Psoas muscle (tissue), 8 donors: ENCODE results near the gene DTNB. TPM values are rescaled to one million over a fixed set of nuclear protein-coding genes. Genes with fewer than 3 reads are reported as not detected.

ENCODE experiments used
- ATAC-seq, 4 donors: fragments of 200-7000 bp; cut with Tn5 transposase; one replicate each; pipeline ENCODE4 v1.9.1; 2020; ENCODE audit warnings: moderate library complexity in 3 of 4, mild to moderate bottlenecking in 2 of 4
- DNase-seq, 2 donors: peaks; one replicate each; pipeline ENCODE4 v3.0.0-alpha.2; 2020
- H3K27ac ChIP-seq: fragments of 200-600 bp; one replicate; pipeline ENCODE4 v1.8.0; 2022
- H3K27me3 ChIP-seq, 3 donors: fragments of 200-600 bp in 1 of 3; one replicate each; pipeline versions ENCODE4 v1.6.1 to v1.8.0; 2013 to 2022; ENCODE audit warnings: low read length in 2 of 3, mild to moderate bottlenecking in 2 of 3, moderate library complexity in 1 of 3; ENCODE audit not compliant: insufficient read depth in 3 of 3
- H3K36me3 ChIP-seq, 2 donors: fragments of 200-600 bp in 1 of 2; one replicate each; pipeline versions ENCODE4 v1.6.1 to v1.8.0; 2013 to 2022; ENCODE audit warnings: low read depth in 1 of 2, mild to moderate bottlenecking in 1 of 2, moderate library complexity in 1 of 2; ENCODE audit not compliant: insufficient read depth in 1 of 2
- H3K4me1 ChIP-seq: fragments of 200-600 bp; one replicate; pipeline ENCODE4 v1.8.0; 2022
- H3K4me3 ChIP-seq: fragments of 200-600 bp; one replicate; pipeline ENCODE4 v1.8.0; 2022; ENCODE audit warnings: mild to moderate bottlenecking
- H3K9me3 ChIP-seq: fragments of 200-600 bp; one replicate; pipeline ENCODE4 v1.8.0; 2022
- CTCF ChIP-seq: fragments of 200-600 bp; IDR thresholded peaks from one replicate; pipeline ENCODE4 v1.8.0; 2022; ENCODE audit warnings: antibody characterized with exemption
- WGBS, 3 donors: extraction: QIAGEN DNeasy Blood & Tissue Kit; methylation state at CpG; one replicate each; pipeline versions ENCODE4 v1.1.6 to v1.1.7; 2013; 5-methylcytosine and 5-hydroxymethylcytosine counted together
- intact Hi-C, 2 donors: fragments of 100-400 bp; cut with DNase I; formaldehyde crosslinking; loops; one replicate each; pipeline versions ENCODE4 v1.11.0 to v1.14.2; 2022
- polyA plus RNA-seq, 3 donors: library from polyadenylated mRNA; stranded (reverse); fragments of 200-250 nt; gene quantifications; one replicate each; pipeline ENCODE4 v1.2.3, GENCODE V29; 2013
- total RNA-seq, 4 donors: library from RNA; stranded (reverse); fragmentation: NEBNext Ultra II Directional in 2 of 4; extraction: Animal tissue kit (Norgen Biotek cat#: 25700) in 2 of 4; gene quantifications; one replicate each; pipeline versions ENCODE4 v1.2.1 to v1.2.4, GENCODE V29; 2021 to 2023
- donor health status: healthy with polysubstance abuse.
- donor health status: DM: no; HTN: no; CAD: no; lungs with moderate emphysema.
- donor health status: Bipolar disorder and iron deficiency.
- donor health status: healthy.
- donor health status: DM: yes; HTN: yes; CAD: no.
- donor health status: DM: no; HTN: no; CAD: no.
- donor health status: DM: no; HTN: no; CAD: no.
- donor health status: DM: yes; HTN: yes; CAD: no.

Gene DTNB
- total and polyA plus RNA-seq, 7 donors, result 2.3 to 6.3 (median 4.2) TPM

GRCh38 chr2:25698752-25699151 is 25.4 kb upstream of the DTNB start:
- DNase-seq, result no peak
- ATAC-seq, result no peak
- H3K36me3 ChIP-seq, result no peaks in the 10 kb centered on the region
- intact Hi-C loops, result loop anchor here in 1 of 2 donors (10.0 kb wide), 1 partner anchor 94 kb away; no protein-coding TSS in a partner anchor
- H3K4me1 ChIP-seq, result no peaks in the 10 kb centered on the region
- H3K4me3 ChIP-seq, result no peak overlapping the region
- TF ChIP-seq CTCF, result no peak
- H3K27me3 ChIP-seq, result peaks cover 0 to 13% (median 0%) of the 10 kb centered on the region in 3 donors
- no peak overlapping the region for H3K27ac ChIP-seq
- H3K9me3 ChIP-seq, result no peaks in the 10 kb centered on the region

GRCh38 chr2:25697559-25698341 is 24.4 kb upstream of the DTNB start:
- WGBS, 3 donors, result 33 to 42% (median 38%) methylated on average over 17 of the region's 17 CpGs
- H3K36me3 ChIP-seq, result no peaks in the 10 kb centered on the region
- H3K4me1 ChIP-seq, result no peaks in the 10 kb centered on the region
- H3K4me3 ChIP-seq, result no peak overlapping the region
- intact Hi-C loops, result loop anchor here in 1 of 2 donors (10.0 kb wide), 1 partner anchor 93 kb away; no protein-coding TSS in a partner anchor
- TF ChIP-seq CTCF, result no peak
- ATAC-seq, result no peak
- H3K27ac ChIP-seq, result no peak overlapping the region
- H3K9me3 ChIP-seq, result no peaks in the 10 kb centered on the region
- peaks cover 0 to 13% (median 0%) of the 10 kb centered on the region in 3 donors for H3K27me3 ChIP-seq
- DNase-seq, result no peak

- intact Hi-C loops, result loop anchor here in 1 of 2 donors (10.0 kb wide), 1 partner anchor 88 kb away; no protein-coding TSS in a partner anchor
- H3K9me3 ChIP-seq, result no peaks in the 10 kb centered on the region
- DNase-seq (no peak), ATAC-seq (no peak)
- no peak for TF ChIP-seq CTCF
- no peaks in the 10 kb centered on the region for H3K36me3 ChIP-seq
- peaks cover 0 to 8% (median 0%) of the 10 kb centered on the region in 3 donors for H3K27me3 ChIP-seq
- H3K4me3 ChIP-seq, result no peak overlapping the region
- no peak overlapping the region for H3K27ac ChIP-seq
- 90 to 96% (median 93%) methylated on average over 6 of the region's 6 CpGs for WGBS, 3 donors
- H3K4me1 ChIP-seq, result no peaks in the 10 kb centered on the region
These were observed 19.5 kb upstream of the DTNB start for GRCh38 chr2:25692737-25693445.

- H3K36me3 ChIP-seq, result no peaks in the 10 kb centered on the region
- intact Hi-C loops, result loop anchor here in 1 of 2 donors (10.0 kb wide), 1 partner anchor 87 kb away; no protein-coding TSS in a partner anchor
- no peak for ATAC-seq
- peaks cover 0 to 2% (median 0%) of the 10 kb centered on the region in 3 donors for H3K27me3 ChIP-seq
- no peak for TF ChIP-seq CTCF
- no peaks in the 10 kb centered on the region for H3K9me3 ChIP-seq
- WGBS, 3 donors, result 72 to 75% (median 74%) methylated on average over 4 of the region's 4 CpGs
- no peak overlapping the region for H3K4me3 ChIP-seq
- H3K27ac ChIP-seq, result no peak overlapping the region
- no peaks in the 10 kb centered on the region for H3K4me1 ChIP-seq
- DNase-seq, result no peak
These were observed 18.8 kb upstream of the DTNB start for GRCh38 chr2:25692143-25692542.
